WI38 (cell line): ENCODE results near the gene PDE6H.

Source experiments
- H3K4me3 ChIP-seq: 2 replicates; pipeline ENCODE4 v1.5.1; 2011; ENCODE audit warnings: low read depth, mild to moderate bottlenecking, control low read depth, low read length
- CTCF ChIP-seq: IDR thresholded peaks from 2 replicates; pipeline ENCODE4 v1.5.1; 2012; ENCODE audit warnings: low read depth, mild to moderate bottlenecking, control low read depth, low read length

PDE6H gene

GRCh38 chr12:15011162-15011561 lies 38.3 kb downstream of the PDE6H start:
- TF ChIP-seq CTCF = no peak
- H3K4me3 ChIP-seq = no peak overlapping the region

- no peak for TF ChIP-seq CTCF
- no peak overlapping the region for H3K4me3 ChIP-seq
Measured at GRCh38 chr12:15013634-15014179, 40.9 kb downstream of the PDE6H start.

GRCh38 chr12:15014708-15015107 lies 41.9 kb downstream of the PDE6H start:
- no peak overlapping the region for H3K4me3 ChIP-seq
- no peak for TF ChIP-seq CTCF

- H3K4me3 ChIP-seq = no peak overlapping the region
- no peak for TF ChIP-seq CTCF
Measured at GRCh38 chr12:15015121-15015520, 42.3 kb downstream of the PDE6H start.

- no peak for TF ChIP-seq CTCF
- H3K4me3 ChIP-seq = no peak overlapping the region
Measured at GRCh38 chr12:15020156-15020555, 47.3 kb downstream of the PDE6H start.
